ENCODE results near the gene ADAMTSL3.

Gene ADAMTSL3

DNA sequence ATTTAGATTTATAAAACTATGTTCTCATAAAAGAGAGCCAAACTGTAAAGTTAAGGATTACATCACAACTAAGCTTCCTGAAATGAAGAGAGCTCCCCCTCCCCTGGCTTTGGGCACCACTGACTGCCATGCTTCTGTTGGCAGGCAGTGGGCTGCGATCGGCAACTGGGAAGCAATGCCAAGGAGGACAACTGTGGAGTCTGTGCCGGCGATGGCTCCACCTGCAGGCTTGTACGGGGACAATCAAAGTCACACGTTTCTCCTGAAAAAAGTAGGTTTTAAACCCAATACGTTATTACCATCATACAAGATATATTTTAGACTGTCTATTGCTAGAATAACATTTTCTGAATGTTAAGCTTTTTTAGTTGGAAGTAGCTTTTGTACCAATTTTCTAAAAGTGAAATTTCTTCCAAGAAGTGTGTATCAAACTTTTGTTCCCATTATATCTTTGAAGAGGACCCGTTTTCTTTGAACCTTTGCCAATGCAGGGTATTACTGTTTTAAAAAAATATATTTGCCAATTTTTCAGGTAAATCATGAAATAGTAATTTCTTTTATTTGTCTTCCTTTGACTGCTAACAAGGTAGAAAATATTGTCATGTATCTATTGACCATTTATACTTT is 184.1 kb downstream of the ADAMTSL3 start:
- no peak for DNase-seq (ENCODE audit: low read depth)

DNA sequence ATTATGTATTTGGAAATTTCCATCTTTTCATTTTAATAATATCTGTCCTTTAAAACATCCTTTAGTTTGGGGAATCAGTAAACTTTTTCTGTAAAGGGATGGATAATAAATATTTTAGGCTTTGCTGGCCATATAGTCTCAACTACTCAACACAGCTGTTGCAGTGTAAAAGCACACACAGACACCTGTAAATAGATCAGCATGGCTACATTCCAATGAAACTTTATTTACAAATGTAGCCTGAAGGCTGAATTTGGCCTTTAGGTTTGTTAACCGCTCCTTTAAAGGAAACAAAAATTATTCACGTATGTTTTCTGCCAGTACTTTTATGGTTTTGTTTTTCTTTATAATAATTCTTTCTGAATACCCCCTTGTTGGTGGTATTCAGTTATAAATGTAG is 184.8 kb downstream of the ADAMTSL3 start:
- DNase-seq (ENCODE audit: low read depth), result no peak

DNA sequence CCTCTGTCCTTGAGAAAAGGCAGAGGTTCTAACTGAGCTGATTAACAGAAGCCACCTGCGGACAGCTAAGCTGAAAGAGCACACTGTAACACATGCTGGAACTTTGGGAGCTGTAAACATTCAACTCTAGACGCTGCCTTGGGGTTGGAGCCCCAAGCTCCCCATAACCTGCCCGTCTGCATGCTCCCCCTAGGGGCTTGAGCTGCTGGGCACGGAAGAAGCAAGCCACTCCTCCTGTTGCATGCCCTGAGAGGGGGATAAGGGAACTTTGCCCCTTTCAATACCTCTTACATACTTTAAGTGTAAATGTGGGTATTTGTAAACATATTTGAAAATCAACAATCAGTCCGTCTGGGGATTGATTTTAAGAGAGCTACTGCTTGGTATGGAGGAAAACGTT is 188.4 kb downstream of the ADAMTSL3 start:
- DNase-seq (ENCODE audit: low read depth), result no peak

DNA sequence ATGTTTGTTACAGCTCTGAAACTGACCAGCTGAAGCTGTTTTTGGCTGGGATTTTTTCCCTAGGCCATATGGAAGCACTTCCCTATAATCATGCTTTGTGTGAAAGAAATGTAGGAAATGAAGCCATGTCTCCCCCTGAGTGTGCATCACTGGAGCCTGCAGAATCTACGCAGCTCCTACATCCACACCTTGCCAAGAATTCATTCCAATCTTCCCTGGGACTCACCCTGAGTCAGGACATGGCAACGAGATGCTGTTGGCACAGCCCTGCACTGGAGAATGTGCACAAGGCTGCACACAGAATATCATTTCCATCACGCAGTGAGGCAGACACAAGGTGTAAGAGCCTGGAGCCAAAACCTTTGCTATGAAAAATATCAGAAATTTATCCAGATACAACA is 189.5 kb downstream of the ADAMTSL3 start:
- peak; percentile 68 for DNase-seq (ENCODE audit: low read depth)

DNA sequence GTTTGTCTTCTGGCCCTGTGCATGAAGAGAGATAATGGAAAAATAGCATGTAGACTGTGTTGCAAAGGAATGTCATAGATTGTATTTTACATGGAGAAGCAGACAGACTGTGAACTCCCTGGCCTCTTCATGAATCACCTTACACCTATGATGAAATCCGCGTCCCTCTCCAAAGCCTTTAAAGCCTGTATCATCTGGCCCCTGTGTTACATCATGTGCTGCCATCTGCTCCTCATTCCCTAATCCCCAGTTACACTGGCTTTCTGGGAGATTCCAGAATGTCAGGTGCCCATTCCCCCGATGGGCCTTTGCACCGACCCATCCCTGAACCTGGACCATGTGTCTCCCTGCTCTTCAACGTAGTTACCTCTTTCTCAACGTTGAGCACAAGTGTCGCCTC is 190.8 kb downstream of the ADAMTSL3 start:
- DNase-seq (ENCODE audit: low read depth), result peak; percentile 32

DNA sequence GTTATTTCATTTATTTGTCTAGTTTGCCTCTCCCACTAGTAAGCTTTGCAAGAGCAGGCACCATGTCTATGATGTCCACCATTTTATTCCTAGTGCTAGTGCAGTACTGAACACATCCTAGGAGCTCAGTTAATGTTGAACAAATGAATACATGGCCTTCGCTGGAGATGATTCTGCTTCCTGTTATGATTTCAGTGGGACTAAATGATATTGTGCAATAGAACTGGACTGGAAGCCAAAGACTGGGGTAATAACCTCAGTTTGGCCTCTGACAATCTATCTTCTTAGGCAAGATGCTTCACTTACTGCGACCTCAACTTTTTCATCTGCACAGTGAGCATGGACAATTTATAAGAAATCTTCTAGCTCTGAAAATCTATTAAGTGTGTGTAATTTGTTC is 191.3 kb downstream of the ADAMTSL3 start:
- peak; percentile 85 for DNase-seq (ENCODE audit: low read depth)

DNA sequence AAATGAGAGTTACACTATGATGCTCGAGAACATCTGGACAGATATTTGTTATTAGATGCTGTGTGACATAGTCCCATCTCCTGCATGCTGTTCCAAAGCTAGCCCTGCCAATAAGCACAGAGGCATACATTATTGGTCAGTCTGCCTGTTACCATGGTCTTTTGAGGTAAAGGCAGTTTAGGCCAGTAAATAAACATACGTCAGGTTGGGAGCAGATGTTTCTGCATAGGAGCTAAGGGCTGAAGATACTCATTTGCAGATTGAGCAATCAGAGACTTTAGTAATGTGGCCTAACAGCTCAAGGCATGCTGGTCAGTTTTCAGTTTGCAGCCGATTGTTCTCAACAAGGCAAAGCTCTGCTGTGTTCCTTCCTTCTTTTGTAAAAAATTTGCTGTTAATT is 192.9 kb downstream of the ADAMTSL3 start:
- DNase-seq (ENCODE audit: low read depth), result peak; percentile 91

DNA sequence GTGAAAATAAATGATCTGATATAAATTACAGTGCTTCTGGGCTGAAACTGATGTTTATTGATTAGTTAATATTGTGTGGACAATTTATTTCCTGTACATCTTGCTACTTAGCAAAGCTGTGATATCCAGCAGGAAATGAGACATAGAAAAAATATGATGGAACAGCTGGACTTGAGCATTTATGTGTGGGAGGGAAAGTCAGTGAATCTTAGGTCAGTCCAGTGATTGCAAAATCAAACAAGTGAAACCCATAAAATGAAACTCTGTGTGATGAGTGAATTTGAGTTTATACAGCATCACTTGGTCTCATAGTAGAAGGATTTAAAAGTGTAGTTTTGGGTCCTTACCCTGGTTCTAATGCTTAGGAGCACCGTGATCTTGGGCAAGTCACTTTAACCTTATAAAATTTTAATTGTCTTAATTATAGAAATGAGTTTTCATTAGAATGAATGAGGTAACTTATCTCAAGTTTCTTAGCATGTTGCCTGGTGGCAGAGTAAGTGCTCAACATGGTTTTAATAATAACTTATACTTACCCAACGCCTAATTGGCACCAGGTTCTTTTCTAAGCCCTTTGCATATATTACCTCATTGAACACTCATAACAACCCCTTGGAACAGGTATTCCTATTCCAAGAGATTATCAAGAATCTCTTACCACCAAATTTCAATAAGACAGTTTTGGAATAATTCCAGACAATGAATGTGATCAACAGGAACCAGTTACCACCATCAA is 194.6 kb downstream of the ADAMTSL3 start:
- DNase-seq (ENCODE audit: low read depth), result peak; percentile 90

DNA sequence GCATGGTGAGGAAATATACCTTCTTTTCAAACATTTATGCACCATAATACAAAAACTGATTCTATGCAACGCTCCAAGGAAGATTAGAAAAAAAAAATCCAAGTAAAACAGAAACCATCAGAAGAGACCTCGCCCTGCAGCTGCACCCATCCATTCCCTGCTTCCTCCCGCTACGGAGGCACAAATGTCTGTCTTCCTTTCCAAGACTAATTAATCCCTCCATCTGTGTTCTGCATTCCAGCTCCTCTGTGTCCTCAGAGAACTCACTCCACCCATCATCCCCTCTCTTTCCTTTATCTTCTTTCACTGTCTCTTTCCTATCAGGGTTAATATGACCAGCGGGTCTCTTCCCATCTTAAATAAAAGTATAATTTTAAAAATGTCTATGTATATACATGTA is 196.1 kb downstream of the ADAMTSL3 start:
- DNase-seq (ENCODE audit: low read depth), result no peak

DNA sequence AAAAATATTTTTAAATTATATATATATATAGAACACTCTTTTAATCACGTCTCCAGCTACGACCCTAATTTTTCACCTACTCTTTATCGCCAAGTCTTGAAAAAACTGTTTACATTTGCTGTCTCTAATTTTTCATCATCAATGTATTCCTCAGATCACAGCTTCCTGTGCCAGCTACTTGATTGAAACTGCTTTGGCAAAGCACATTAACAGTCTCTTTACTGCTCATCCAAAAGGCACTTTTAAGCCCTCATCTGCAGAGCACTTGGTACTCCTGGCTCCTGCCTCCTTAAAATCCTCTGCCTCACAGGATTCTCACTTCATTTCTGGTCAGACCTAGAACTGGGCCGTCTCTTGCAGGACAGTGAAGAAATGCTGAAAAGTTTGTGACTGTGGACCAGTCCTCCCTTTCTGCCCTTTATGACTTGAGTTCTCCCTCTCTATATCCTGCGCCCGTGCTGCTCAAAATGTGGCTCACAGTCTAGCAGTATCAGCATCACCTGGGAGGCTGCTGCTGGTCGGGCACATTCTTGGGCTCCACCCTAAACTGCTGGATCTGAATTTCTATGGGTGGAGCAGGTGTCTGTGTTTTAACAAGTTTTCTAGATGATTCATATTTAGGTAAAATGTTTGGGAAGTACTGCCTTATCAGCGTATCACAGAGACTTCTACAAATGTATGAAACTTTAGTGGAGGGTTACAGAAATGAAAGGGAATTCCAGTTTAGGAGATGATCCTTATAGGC is 196.8 kb downstream of the ADAMTSL3 start:
- no peak for DNase-seq (ENCODE audit: low read depth)

DNA sequence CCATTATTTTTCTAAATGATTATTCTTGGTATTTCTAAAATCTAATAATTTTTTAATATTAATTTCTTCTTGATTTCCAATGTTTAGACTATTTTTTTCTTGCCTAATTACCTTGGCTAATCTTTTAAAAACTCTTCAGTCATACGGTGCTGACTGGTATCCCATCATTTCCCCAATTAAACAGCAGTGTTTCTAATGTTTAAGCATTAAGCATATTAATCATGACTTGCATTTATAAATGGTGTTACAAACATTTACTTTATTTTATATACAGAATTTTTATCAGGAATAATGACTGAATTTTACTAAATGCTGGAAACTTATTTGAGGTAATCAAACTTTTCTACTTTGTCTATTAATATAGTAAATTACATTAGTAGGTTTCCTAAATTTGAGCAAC is 199.3 kb downstream of the ADAMTSL3 start:
- no peak for DNase-seq (ENCODE audit: low read depth)

DNA sequence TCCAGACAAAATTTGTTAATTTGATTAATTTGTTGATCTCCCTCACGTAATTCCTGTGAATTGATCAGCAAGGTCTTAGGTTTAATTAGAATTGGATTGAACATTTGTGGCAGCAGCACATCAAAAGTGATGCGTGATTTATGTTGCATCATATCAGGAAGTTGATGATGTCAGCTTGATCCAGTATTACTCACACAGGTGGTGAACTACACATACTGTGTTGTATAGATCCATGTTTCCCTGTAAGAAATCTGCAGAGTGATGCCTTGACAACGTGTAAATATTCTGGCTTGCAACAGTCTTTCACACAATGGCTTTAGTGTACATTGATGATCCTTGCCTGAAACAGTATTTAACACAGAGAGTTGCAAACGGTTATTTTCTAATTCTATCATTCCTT is 200.4 kb downstream of the ADAMTSL3 start:
- DNase-seq (ENCODE audit: low read depth), result no peak

DNA sequence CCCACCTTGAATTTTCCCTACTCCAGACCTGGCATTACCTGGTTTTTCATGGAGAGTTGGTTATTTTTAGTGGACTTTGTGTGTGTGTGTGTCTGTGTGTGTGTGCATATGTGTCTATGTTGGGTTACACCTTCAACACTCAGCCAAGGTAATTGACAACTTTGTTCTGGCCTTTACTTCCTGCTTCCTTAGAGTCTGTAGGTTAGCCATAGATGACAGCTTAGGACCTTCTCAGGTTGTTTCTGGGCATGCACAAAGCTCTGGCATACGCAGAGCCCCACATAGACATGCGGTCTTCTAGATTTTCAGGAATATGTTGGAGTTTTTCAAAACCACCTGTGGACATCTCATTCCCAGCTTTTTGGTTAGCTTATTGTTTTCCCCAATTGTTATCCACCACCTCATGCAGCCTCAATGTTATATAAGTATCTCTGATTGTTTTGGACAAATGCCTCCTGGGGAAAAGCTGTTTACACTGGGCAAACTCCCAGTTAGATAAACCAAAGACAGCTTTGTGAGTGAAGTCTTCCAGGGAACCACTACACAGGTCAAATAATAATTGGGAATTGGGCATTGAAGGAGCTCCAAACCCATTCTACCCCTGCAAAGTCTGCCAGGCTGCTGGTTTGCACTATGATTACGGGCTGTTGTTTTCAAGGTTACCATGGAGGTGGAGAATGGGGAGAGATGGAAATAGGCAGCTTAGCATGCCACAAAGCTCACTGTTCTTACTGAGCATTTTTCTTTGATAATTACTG is 201.2 kb downstream of the ADAMTSL3 start:
- no peak for DNase-seq (ENCODE audit: low read depth)

DNA sequence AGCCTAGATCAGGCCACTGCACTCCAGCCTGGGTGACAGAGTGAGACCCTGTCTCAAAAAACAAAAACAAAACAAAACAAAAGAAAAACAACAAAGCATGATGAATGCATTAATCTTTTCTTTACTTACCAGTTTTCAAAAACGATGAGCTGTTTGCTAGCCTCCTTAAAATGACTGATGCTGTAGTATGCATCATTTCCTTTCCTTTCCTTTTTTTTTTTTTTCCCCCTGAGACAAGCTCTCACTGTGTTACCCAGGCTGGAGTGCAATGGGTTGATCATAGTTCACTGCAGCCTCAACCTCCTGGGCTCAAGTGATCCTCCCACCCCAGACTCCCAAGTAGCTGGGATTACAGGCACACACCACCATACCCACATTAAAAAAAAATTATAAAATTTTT is 202.0 kb downstream of the ADAMTSL3 start:
- no peak for DNase-seq (ENCODE audit: low read depth)

DNA sequence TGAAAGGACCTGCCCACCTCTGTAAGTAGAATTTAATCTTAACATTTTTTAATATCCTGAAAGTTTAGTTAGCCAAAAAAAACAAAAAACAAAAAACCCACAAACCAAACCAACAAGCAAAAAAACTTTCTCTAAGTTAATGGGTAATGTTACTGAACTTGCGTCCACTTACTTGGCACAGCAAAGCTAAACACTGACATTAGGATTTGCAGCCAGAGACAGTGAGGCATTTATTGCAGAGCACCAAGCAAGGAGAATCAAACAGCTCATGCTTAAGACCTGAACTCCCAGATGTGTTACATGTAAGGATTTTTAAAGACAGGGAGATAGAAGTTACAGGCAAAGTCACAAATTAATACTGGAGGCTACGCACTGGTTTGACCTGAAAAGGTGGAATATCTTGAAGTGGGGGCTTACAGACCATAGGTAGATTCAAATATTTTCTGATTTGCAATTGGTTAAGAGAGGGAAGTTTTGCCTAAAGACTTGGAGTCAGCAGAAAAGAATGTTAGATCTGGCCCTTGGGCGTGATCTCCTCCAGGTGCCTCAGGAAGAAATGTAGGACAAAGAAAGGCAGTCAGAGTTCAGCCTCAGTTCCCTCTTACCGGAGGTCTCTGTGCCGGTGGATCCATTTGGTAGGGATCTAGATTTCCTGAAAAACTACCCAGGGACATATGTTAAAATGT is 205.0 kb downstream of the ADAMTSL3 start:
- no peak for DNase-seq (ENCODE audit: low read depth)

DNA sequence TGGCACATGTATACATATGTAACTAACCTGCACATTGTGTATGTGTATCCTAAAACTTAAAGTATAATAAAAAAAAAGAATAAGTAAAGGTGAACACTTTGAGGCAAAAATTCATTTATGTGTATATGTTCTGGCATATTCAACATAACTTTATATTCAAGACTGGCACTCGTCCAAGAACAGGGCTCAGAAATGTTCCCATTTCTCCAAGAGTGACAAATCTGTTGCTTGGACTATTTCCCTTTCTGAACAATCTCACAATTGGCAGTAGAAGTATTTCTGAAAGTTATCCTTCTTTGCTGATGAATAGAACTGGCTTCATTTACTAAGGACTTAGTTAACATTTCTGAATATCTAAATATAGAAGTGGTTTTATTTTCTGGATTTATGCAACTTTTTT is 212.8 kb downstream of the ADAMTSL3 start:
- DNase-seq (ENCODE audit: low read depth), result no peak

DNA sequence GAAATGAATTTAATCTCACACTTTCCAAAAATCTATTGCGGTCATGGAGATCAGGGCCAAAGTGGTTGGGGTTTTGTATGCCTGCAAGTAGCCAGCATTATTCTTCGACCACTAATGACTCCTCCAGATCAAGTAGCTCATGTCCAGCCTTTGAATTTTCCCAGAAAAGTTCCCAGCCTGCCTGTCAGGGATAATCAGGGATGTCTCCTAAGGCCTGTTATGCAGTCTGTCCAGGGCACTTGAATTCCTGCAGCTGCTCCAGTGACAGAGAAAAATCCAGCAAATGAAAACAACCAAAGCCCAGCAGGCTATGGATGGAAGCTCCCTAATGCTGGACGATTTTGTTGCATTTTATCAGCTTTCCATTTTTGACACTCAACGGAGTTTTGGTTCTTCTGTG is 215.4 kb downstream of the ADAMTSL3 start:
- no peak for DNase-seq (ENCODE audit: low read depth)

DNA sequence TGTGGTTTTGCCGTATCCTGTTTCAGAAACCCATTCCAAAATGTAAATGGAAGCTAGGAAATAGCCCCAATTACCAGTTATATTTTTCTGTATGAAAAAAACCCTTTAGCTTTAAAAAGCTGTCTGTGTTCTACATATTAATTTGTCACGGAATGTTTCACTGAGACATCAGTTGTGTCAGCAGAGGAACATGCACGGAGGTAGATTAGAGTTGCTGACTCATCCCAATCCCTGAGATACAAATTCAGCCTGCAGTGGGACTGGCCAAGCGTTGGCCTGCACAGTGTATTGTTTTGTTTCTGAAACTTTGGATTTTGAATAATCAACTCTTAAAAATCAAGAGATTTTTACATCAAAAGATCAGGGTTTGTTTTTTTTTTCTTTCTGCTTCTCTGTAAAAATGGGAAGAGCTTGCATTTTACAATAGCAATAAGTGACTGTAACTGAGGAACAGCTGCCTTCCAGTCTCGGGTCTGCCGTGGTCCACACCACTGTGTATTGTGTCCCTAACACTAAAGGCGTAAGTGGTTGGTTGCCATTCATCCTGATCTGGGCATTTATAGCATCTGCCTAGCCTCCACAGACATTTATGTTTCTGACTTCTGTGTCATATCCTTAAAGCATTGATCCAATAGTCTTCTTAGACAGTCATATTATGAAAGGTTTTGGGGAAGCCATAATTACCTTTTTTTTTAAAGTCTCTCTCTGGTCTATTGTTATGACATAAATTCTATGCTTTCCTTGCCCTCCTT is 218.1 kb downstream of the ADAMTSL3 start:
- DNase-seq (ENCODE audit: low read depth), result peak; percentile 36

DNA sequence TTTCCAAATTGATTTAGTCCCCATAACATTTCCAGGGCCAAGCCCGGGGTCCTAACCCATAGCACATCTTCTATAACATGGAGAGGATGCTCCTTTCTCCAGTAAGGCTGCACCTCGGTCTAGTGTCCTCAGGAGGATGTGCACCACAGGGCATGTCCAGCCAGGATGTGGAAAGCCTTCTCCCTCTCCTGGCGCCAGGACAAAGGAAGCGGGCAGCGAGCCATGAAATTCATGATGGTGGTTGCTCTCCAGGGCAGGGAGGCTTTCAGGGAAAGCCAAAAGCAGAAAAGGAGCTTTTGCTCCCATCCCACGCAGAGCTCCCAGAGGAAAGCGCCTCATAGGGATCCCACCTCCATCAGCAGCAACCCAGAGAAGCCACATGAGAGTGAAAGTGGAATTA is 220.0 kb downstream of the ADAMTSL3 start:
- no peak for DNase-seq (ENCODE audit: low read depth)

DNA sequence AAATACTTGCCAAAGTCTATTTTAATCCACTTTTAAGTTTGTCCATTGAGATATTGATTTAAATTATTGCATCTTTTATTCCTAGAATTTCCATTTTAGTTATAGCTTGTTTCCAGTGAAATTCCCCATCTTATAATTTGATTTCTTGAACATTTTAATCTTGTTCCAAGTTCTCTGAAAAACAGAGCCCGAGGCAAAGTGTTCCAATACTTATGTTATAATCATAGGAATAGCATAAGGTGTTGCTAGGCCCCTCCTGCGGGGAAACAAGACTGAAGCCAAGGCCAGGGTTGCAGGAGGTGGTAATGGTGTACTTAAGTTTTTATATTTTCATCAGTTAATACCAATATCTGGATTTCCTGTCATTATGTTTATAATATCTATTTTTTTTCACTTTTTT is 226.6 kb downstream of the ADAMTSL3 start:
- DNase-seq (ENCODE audit: low read depth), result no peak

DNA sequence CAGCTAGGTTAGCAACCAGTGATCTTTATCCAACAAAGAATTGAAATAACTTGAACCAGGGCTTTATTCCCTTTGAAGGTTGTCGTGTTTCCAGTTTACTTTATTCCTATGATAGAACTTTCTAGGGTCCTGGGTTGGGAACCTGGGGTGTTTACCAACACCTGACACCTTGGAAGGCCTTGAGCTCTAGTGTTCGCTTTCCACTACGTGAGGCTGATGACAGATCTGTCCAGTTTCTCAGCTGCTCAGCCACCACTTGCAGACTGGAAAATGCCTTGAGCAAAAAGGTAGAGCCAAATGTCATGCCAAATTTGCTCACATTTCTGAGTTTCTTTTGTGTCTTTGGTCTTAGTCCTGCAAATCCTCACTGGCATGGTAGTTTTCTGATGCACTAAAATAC is 227.2 kb downstream of the ADAMTSL3 start:
- DNase-seq (ENCODE audit: low read depth), result no peak
